Bronchial epithelial cell (primary cell): ENCODE data around the gene GALNT13. TPM values are rescaled to one million over a fixed set of nuclear protein-coding genes. Genes with fewer than 3 reads are reported as not detected.
A peak's percentile ranks its signal among the peaks of the same experiment; 100 is the strongest.
"Not testable (repeated sequence)": the region's sequence is repeated elsewhere in the genome, so short reads cannot be mapped to it uniquely, and the experiment has no call there.

ENCODE experiments used
- DNase-seq: peaks from one replicate; pipeline ENCODE4 v3.0.0-alpha.2; 2010; ENCODE audit warnings: low read depth
- FAIRE-seq: peaks from 2 replicates; lab custom pipeline; 2011; peaks lifted over from hg19 to GRCh38; lab: Jason Lieb, UNC
- H3K27me3 ChIP-seq: 2 replicates; pipeline ENCODE4 v1.5.1; 2011; ENCODE audit warnings: low read length; ENCODE audit not compliant: control insufficient read depth, insufficient read depth
- H3K36me3 ChIP-seq: 2 replicates; pipeline ENCODE4 v1.5.1; 2011; ENCODE audit warnings: low read length; ENCODE audit not compliant: control insufficient read depth, insufficient read depth
- H3K4me3 ChIP-seq: 2 replicates; pipeline ENCODE4 v1.5.1; 2011; ENCODE audit warnings: mild to moderate bottlenecking, low read depth, low read length, control low read depth
- total RNA-seq: library from RNA; depleted of rRNA; stranded (reverse); fragments of >200 nt; gene quantifications from 2 replicates; pipeline ENCODE4 v1.2.1, GENCODE V29; 2014
- TF ChIP-seq, protein P1 (sequence below): IDR thresholded peaks from 2 replicates; pipeline ENCODE4 v1.5.1; 2011; ENCODE audit warnings: mild to moderate bottlenecking, moderate library complexity, low read length, control low read depth, inconsistent platforms; ENCODE audit not compliant: insufficient read depth, severe bottlenecking

The GALNT13 gene
- total RNA-seq, 1 donor from 2014 or later = 1.3 TPM

- TF ChIP-seq, protein P1, sequence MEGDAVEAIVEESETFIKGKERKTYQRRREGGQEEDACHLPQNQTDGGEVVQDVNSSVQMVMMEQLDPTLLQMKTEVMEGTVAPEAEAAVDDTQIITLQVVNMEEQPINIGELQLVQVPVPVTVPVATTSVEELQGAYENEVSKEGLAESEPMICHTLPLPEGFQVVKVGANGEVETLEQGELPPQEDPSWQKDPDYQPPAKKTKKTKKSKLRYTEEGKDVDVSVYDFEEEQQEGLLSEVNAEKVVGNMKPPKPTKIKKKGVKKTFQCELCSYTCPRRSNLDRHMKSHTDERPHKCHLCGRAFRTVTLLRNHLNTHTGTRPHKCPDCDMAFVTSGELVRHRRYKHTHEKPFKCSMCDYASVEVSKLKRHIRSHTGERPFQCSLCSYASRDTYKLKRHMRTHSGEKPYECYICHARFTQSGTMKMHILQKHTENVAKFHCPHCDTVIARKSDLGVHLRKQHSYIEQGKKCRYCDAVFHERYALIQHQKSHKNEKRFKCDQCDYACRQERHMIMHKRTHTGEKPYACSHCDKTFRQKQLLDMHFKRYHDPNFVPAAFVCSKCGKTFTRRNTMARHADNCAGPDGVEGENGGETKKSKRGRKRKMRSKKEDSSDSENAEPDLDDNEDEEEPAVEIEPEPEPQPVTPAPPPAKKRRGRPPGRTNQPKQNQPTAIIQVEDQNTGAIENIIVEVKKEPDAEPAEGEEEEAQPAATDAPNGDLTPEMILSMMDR = no peak
- no peak for DNase-seq
- no peaks in the 10 kb centered on the region for H3K27me3 ChIP-seq
- no peak for FAIRE-seq
- H3K4me3 ChIP-seq = no peak overlapping the region
- no peaks in the 10 kb centered on the region for H3K36me3 ChIP-seq
Observed at GRCh38 chr2:154470376-154470775, 598.7 kb downstream of the GALNT13 start.

DNA sequence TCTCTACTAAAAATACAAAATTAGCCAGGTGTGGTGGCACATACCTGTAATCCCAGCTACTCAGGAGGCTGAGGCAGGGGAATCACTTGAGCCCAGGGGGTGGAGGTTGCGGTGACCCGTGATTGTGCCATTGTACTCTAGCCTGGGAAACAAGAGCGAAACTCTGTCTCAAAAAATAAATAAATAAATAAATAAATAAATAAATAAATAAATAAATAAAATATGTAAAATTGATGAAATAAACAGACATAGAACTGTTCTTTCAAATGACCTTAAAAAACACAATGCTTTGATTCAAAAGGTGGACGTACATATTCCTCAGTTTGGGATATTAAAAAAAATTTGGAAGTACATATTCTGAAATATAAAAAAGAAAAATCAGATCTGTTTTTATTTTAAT lies 599.8 kb downstream of the GALNT13 start:
- not testable (repeated sequence) for H3K4me3 ChIP-seq, FAIRE-seq, H3K36me3 ChIP-seq, H3K27me3 ChIP-seq, DNase-seq

GRCh38 chr2:154477319-154477718 lies 605.6 kb downstream of the GALNT13 start:
- Histone ChIP-seq H3K27me3 (no peaks in the 10 kb centered on the region), H3K36me3 (no peaks in the 10 kb centered on the region), H3K4me3 (no peak overlapping the region)
- TF ChIP-seq, protein P1 = no peak
- no peak for FAIRE-seq
- DNase-seq = no peak

DNA sequence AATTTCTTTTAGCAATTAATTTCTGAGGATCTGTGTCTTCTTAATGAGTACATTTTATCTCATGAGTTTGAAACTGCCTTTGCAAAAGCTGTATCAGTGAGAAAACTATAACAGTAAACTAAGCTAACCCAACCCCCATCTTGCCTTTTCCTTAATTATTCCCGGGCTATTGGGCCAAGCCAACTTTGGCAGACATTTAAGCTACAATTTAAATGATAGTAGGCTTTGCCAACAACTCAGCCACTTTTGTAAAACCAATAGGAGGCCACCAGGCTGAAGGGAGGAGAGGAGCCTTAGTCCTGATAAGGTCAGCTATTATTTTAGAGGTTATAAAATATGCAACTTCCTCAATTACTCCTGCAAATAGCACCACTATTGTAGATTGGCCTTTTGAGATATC lies 608.8 kb downstream of the GALNT13 start:
- H3K4me3 ChIP-seq = no peak overlapping the region
- H3K36me3 ChIP-seq = no peaks in the 10 kb centered on the region
- FAIRE-seq = no peak
- no peak for DNase-seq
- TF ChIP-seq, protein P1 = no peak
- no peaks in the 10 kb centered on the region for H3K27me3 ChIP-seq

GRCh38 chr2:154481336-154481735 lies 609.6 kb downstream of the GALNT13 start:
- Histone ChIP-seq H3K27me3 (no peaks in the 10 kb centered on the region), H3K4me3 (no peak overlapping the region), H3K36me3 (no peaks in the 10 kb centered on the region)
- TF ChIP-seq, protein P1 = no peak
- FAIRE-seq (no peak), DNase-seq (no peak)

GRCh38 chr2:154484338-154485099 lies 612.8 kb downstream of the GALNT13 start:
- H3K4me3 ChIP-seq = no peak overlapping the region
- FAIRE-seq (no peak), DNase-seq (peak; percentile 16)
- H3K27me3 ChIP-seq = no peaks in the 10 kb centered on the region
- TF ChIP-seq, protein P1 = no peak
- no peaks in the 10 kb centered on the region for H3K36me3 ChIP-seq
